GM19455 (cell line): Measurements from ENCODE around the gene IFNA7.
"Not testable (repeated sequence)": the region's sequence is repeated elsewhere in the genome, so short reads cannot be mapped to it uniquely, and the experiment has no call there.

Source experiments
- ATAC-seq: cut with Tn5 transposase; IDR thresholded peaks from one replicate; pipeline ENCODE4 v1.9.1; 2021; ENCODE audit not compliant: unreplicated experiment

IFNA7 gene

DNA sequence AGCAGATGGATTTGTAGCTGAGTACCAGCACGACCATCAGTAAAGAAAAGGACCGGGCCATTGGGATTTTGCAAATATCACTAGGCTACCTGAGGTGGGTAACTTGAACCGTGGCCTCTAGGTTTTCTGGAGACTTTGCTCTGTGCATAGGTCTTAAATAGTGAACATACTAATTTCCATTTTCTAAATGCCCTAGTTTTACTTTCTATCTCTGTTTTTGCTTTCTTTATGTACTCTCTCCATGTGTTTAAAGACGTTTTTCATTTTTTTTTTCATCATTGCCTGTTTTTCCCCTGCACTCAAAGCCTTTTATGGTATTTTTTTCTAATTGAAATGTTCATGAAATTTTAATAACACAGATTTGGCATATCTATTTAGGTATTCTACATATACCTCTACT, at the start of gene IFNA7:
TSS of gene IFNA7 (minus strand) at position 101 of the 400 bp plus-strand sequence. CDS start at position 61, 40 bp downstream.
- not testable (repeated sequence) for ATAC-seq

DNA sequence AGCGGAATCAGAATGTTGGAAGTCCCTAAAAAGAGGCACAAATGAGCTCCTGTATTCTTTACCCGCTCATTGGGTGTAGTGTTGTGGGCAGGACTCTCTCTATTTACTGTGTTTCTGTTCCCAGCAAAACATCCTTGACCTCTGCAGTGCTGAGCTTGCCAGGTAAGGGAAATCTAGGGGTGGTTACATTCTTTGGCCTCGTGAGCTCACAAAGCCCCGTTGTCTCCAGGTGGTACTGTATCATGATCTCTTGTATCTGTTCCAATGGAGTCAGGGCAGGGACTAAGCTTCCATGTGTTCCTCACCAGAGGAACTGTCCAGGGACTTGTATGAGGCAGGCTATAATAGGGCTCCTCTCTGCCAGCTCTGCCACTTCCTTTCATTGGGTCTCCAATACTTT, 49.6 kb upstream of the IFNA7 start:
- ATAC-seq: no peak

DNA sequence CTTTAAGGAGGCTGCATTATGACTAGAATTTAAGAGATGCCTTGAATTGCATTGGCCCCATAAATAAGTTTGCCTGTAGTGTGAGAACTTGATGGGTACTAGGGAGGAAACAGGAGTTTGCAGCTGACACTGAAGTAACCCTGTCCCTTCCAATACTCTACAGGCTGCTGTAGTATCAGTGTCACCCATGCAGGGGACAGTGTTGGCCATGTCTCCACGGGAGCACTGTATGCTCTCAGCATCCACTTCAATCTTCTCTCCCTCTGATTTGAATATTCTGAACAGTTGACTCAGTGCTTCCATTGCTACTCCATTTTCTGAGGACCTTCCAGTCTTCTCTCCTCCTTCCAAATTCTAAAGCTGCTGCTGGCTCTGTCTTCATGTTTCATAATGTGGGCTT, 49.2 kb upstream of the IFNA7 start:
- no peak for ATAC-seq

DNA sequence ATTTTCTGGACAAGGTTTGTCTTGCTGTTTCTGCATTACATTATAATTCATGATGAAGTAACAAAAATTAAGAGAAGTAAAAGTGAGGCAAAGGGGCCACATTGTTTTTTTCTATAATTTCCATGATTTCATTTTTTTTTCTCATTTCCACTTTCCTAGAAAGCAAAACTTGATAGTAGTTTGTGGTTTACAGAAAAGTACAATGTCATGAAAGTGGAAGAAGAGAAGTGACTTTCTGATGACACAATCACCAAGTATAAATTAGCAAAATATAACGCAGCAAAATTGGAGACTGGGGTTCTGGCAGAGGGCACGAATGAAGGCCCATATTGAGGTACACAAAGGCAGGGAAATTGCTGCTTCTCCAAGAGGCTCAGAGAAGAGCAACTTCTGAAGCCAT, 42.8 kb upstream of the IFNA7 start:
- no peak for ATAC-seq

DNA sequence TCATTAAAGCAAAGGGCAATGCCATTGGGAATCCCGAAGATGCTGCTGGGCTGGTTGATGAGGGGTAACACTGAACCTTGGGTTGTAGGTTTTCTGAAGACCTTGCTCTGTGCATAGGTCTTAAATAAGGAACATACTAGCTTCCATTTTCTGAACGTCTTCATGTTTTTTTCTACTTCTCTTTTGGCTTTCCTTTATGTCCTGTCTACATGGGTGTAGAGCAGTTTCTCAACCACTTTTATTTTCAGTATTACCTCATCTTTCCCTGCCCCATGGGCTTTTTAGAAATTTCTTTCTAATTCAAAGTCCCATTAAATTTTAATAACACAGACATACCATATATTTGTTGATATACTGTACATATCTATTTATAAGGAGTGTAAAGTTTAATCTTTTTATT, 37.9 kb upstream of the IFNA7 start, which contains the start of gene IFNA14:
TSS of gene IFNA14 (minus strand) at position 95 of the 400 bp plus-strand sequence. CDS start at position 25, 70 bp downstream.
- no peak for ATAC-seq

DNA sequence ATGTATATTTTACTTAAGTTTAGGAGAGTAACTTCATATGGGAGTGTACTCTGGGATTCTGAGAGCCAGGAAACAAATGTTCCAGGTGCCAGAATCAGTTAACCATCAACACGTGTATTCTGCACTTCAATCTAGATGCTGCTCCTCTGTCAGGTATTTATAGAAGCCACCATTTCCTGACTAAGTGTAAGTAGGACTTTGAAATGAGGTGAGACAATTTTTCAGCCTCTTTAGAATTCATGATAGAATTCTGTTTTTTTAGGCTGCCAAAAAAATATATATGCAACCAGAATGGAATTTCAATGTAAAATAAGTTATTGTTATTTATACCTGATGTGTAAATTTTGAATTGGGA, 34.3 kb upstream of the IFNA7 start:
- not testable (repeated sequence) for ATAC-seq

DNA sequence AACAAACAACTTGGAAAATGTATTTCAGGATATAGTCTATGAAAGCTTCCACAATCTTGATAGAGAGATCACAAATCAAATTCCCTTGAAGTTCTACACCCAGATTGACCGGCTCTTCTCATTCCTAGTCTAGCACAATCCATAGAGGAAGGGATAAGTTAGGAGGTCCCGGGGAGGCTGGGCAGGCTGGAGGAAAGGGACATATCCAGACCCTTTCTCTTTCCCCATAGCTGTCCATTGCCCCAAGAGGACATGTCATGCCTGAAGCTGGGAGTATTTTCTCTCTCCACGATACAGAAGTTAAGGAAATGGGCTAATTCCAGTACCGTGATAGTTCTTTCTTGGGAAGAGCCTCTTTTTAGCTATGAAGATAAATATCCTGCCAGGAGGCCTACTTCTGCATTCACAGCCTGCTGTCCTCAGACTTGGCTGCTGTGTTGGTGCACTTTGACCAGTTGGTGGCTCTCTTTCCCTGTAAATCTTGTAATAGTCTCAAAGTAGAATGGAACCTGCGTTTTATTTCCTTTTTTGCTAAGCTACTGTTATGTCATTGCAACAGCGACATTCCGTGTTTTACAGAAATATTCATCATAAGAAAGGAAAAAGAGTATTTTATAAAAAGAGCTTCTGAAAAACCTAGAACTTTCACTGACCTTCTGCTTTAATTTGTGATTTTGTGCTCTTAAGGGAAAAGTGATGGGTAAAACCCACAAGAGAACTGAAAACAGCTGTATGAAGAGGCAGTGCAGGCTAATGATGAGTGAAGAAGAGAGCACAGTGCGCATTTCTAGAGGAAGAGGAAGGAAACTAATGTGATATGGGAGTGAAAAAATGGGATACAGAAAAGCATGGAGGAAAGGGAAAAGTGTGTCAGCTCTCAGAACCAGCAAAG, 33.7 kb upstream of the IFNA7 start:
- peak; percentile 74 for ATAC-seq

DNA sequence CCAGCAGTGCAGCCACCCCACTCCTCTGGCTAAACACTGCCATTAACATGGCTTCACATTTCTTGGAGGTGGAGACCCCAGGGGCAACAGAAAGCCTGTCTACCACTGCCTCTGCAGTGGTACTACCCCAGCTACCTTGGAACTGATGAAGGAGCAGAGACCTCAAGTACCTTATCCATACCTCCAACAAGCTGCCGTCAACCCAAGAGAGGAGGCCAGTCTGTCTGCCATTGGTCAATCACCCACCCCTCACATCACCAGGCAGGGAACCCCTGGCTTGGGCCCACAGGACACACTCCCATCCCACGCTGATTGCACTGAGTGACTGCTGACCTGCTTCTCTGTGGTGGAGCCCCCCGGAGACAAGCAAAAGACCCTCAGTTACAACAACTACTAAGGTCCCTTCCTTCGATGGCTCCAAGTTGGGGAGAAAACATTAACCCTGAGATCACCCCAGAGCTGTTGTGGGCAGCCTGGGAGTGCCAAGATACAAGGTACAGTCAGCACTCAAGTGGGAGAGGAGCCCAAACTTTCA, 32.2 kb upstream of the IFNA7 start:
- ATAC-seq: no peak

DNA sequence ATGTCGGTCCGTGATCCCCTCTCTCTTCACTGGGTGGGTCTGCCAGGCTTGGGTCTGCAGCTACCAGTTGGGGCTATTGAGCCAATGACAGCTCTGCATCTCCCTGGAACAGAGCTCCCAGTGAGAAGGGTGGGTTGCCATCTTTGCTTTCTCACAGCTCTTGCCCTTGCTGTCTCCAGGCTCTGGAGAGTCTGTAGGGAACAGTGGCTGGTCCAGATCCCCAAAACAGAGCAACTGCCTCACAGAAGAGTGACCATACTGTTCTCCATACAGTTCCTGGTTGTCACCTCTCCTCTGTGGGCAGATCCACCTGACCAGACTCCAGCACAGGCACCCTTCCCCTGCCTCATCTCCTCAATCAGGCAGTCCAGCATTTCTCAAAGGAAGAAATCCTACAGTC, 31.3 kb upstream of the IFNA7 start:
- ATAC-seq: no peak

DNA sequence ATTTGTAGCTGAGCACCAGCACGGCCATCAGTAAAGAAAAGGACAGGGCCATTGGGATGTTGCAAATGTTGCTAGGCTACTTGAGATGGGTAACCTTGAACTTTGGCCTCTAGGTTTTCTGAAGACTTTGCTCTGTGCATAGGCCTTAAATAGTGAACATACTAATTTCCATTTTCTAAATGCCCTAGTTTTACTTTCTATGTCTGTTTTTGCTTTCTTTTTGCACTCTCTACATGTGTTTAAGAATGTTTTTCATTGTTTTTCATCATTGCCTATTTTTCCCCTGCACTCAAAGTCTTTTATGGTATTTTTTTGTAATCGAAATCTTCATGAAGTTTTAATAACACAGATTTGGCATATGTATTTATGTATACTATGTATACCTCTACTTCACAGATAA, 26.1 kb upstream of the IFNA7 start, which contains the start of gene IFNA17:
TSS of gene IFNA17 (minus strand) at position 101 of the 400 bp plus-strand sequence. CDS start at position 52, 49 bp downstream.
- ATAC-seq: no peak

DNA sequence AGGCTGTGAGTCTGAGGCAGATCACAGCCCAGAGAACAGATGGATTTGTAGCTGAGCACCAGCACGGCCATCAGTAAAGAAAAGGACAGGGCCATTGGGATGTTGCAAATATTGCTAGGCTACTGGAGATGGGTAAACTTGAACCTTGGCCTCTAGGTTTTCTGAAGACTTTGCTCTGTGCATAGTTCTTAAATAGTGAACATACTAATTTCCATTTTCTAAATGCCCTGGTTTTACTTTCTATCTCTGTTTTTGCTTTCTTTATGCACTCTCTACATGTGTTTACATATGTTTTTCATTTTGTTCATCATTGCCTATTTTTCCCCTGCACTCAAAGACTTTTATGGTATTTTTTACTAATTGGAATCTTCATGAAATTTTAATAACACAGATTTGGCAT, 15.2 kb upstream of the IFNA7 start, which contains the start of gene IFNA16:
TSS of gene IFNA16 (minus strand) at position 101 of the 400 bp plus-strand sequence. CDS start at position 95, 6 bp downstream.
- not testable (repeated sequence) for ATAC-seq

DNA sequence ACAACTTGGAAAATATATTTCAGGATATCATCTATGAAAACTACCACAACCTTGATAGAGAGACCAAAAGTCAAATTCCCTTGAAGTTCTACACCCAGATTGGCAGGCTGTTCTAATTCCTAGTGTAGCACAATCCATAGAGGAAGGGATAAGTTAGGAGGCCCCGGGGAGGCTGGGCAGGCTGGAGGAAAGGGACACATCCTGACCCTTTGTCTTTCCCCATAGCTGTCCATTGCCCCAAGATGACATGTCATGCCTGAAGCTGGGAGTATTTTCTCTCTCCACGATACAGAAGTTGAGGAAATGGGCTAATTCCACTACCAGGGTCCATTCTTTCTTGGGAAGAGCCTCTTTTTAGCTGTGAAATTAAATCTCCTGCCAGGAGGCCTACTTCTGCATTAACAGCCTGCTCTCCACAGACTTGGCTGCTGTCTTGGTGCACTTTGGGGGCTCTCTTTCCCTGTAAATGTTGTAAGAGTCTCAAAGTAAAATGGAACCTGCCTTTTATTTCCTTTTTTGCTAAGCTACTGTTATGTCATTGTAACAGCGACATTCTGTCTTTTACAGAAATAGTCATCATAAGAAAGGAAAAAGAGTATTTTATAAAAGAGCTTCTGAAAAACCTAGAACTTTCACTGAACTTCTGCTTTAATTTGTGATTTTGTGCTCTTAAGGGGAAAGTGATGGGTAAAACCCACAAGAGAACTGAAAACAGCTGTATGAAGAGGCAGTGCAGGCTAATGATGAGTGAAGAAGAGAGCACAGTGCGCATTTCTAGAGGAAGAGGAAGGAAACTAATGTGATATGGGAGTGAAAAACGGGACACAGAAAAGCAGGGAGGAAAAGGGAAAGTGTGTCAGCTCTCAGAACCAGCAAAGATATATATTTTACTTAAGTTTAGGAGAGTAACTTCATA, 11.7 kb upstream of the IFNA7 start:
- ATAC-seq: peak; percentile 61

DNA sequence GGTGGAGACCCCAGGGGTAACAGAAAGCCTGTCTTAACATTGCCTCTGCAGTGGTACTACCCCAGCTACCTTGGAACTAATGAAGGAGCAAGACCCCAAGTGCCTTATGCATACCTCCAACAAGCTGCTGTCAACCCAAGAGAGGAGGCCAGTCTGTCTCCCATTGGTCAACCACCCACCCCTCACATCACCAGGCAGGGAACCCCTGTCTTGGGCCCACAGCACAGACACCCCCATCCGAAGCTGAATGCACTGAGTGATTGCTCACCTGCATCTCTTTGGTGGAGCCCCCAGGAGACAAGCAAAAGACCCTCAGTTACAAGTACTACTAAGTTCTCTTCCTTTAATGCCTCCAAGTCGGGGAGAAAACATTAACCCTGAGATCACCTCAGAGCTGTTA, 10.2 kb upstream of the IFNA7 start:
- ATAC-seq: not testable (repeated sequence)

DNA sequence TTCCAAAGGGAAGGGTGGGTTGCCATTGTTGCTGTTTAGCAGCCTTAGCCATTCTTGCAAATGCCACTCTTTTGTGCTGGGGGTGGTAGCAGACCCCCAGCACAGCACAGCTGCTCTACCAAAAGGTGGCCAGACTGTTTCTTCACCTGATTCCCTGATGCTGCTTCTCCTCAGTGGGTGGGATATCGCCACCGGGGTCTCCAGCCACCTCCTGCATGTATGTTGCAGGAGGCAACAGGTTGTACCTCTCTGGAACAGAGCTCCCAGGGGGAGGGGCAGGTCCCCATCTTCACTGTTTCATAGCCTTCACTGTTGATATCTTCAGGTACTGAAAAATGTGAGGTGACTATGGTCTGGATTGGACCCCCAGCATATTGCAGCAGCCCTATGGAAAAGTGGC, 8.8 kb upstream of the IFNA7 start:
- ATAC-seq: not testable (repeated sequence)

DNA sequence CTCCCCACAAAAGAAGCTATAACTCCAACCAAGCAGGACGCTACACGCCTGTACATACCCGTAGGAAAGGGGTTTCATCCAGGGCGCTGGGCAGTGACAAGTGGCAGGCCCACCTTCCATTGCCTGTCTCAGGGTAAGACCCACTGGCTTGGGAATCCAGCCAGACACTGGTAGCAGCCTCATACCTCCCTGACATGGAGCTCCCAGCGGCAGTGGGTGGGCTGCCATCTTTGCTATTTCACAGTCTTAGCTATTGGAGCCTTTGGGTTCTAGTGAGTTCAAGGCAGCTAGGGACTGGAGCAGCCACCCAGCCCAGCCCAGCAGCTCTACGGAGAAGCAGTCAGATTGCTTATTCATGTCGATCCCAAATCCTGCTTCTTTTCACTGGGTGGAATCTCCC, 8.3 kb upstream of the IFNA7 start:
- ATAC-seq: no peak

DNA sequence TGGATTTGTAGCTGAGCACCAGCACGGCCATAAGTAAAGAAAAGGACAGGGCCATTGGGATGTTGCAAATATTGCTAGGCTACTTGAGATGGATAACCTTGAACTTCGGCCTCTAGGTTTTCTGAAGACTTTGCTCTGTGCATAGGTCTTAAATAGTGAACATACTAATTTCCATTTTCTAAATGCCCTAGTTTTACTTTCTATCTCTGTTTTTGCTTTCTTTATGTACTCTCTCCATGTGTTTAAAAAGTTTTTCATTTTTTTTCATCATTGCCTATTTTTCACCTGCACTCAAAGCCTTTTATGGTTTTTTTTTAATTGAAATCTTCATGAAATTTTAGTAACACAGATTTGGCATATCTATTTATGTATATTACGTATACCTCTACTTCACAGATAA, 5.0 kb upstream of the IFNA7 start, which contains the start of gene IFNA10:
TSS of gene IFNA10 (minus strand) at position 101 of the 400 bp plus-strand sequence. CDS start at position 55, 46 bp downstream.
- ATAC-seq: not testable (repeated sequence)

DNA sequence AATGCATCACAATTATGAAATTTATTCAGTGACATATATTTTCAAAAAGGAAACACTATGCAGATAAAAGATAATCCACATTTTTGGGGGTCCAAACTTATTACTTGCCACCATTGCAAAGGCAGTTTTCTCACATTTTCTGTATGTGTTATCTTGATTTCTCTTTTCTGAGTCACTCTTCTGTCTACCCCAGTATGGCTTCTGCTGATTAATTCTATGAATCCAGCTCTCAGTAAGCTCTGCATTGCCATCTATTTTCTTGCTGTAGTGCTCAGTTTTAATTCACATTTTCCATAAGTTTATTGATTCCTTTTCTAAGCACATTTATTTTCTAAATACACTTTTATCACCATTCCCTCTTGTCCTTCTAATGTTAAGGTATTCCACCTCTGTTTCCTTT, 3.2 kb upstream of the IFNA7 start:
- ATAC-seq: no peak

DNA sequence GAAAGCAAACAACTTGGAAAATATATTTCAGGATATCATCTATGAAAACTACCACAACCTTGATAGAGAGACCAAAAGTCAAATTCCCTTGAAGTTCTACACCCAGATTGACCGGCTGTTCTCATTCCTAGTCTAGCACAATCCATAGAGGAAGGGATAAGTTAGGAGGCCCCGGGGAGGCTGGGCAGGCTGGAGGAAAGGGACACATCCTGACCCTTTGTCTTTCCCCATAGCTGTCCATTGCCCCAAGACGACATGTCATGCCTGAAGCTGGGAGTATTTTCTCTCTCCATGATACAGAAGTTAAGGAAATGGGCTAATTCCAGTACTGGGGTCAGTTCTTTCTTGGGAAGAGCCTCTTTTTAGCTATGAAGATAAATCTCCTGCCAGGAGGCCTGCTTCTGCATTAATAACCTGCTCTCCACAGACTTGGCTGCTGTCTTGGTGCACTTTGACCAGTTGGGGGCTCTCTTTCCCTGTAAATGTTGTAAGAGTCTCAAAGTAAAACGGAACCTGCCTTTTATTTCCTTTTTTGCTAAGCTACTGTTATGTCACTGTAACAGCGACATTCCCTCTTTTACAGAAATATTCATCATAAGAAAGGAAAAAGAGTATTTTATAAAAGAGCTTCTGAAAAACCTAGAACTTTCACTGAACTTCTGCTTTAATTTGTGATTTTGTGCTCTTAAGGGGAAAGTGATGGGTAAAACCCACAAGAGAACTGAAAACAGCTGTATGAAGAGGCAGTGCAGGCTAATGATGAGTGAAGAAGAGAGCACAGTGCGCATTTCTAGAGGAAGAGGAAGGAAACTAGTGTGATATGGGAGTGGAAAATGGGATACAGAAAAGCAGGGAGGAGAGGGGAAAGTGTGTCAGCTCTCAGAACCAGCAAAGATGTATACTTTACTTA, 6.9 kb downstream of the IFNA7 start:
- ATAC-seq: peak; percentile 97

DNA sequence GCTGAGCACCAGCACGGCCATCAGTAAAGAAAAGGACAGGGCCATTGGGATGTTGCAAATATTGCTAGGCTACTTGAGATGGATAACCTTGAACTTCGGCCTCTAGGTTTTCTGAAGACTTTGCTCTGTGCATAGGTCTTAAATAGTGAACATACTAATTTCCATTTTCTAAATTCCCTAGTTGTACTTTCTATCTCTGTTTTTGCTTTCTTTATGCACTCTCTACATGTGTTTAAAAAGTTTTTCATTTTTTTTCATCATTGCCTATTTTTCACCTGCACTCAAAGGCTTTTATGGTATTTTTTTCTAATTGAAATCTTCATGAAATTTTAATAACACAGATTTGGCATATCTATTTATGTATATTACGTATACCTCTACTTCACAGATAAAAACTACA, 14.5 kb downstream of the IFNA7 start, which contains the start of gene IFNA4:
TSS of gene IFNA4 (minus strand) at position 101 of the 400 bp plus-strand sequence. CDS start at position 45, 56 bp downstream.
- not testable (repeated sequence) for ATAC-seq
